H1 (cell line): Measurements from ENCODE around the gene RALGAPB. TPM values are rescaled to one million over a fixed set of nuclear protein-coding genes. Genes with fewer than 3 reads are reported as not detected.

Source experiments
- CTCF ChIA-PET: fragments of 300-600 bp; sonication (Branson Sonifier 250); formaldehyde crosslinking; loops from one replicate; lab custom pipeline; 2021; ENCODE audit not compliant: partially characterized antibody; lab: Charles Lee
- POLR2A ChIA-PET: fragments of 300-600 bp; sonication (Branson Sonifier 250); formaldehyde crosslinking; loops from one replicate; lab custom pipeline; 2021; ENCODE audit warnings: inconsistent platforms; ENCODE audit not compliant: partially characterized antibody; lab: Charles Lee
- DNase-seq, 2 experiments: peaks; one replicate each; pipeline versions ENCODE4 v3.0.0 to v3.0.0-alpha.2; 2010 to 2022; ENCODE audit warnings: low spot score in 2 of 2, low read depth in 1 of 2, mixed read lengths in 1 of 2
- FAIRE-seq: peaks from 2 replicates; lab custom pipeline; 2011; peaks lifted over from hg19 to GRCh38; lab: Jason Lieb, UNC
- H2AFZ ChIP-seq: 2 replicates; pipeline ENCODE4 v1.8.1; 2012; ENCODE audit warnings: low read length, inconsistent platforms
- H2AK5ac ChIP-seq: 2 replicates; pipeline ENCODE4 v1.6.1; 2013; ENCODE audit warnings: low read depth, low read length
- H2BK120ac ChIP-seq: replicated peaks from 2 replicates; pipeline ENCODE3; 2013; ENCODE audit warnings: low read depth, low read length, inconsistent platforms
- H2BK12ac ChIP-seq: 2 replicates; pipeline ENCODE4 v1.6.1; 2013; ENCODE audit warnings: low read depth, low read length
- H2BK15ac ChIP-seq: 2 replicates; pipeline ENCODE4 v1.6.1; 2013; ENCODE audit warnings: low read length
- H2BK20ac ChIP-seq: 2 replicates; pipeline ENCODE4 v1.6.1; 2013; ENCODE audit warnings: low read length
- H2BK5ac ChIP-seq: 2 replicates; pipeline ENCODE4 v1.6.1; 2013; ENCODE audit warnings: low read depth, low read length
- H3K14ac ChIP-seq: 2 replicates; pipeline ENCODE4 v1.6.1; 2013; ENCODE audit warnings: inconsistent platforms; ENCODE audit not compliant: insufficient read length
- H3K18ac ChIP-seq: 2 replicates; pipeline ENCODE4 v1.6.1; 2013; ENCODE audit warnings: low read length; ENCODE audit errors: extremely low read depth
- H3K23ac ChIP-seq: 2 replicates; pipeline ENCODE4 v1.6.1; 2013; ENCODE audit warnings: inconsistent platforms; ENCODE audit not compliant: insufficient read length
- H3K23me2 ChIP-seq: 2 replicates; pipeline ENCODE4 v1.6.1; 2013; ENCODE audit warnings: low read depth, low read length
- H3K27ac ChIP-seq: 2 replicates; pipeline ENCODE4 v1.6.1; 2011; ENCODE audit warnings: low read depth, low read length, inconsistent platforms
- H3K27me3 ChIP-seq, 4 experiments: replicated peaks in 1 of 4; 1 replicate in 1 of 4; 2 replicates in 3 of 4; pipeline versions ENCODE4 v1.6.1 to v1.8.1; 2011 to 2013; ENCODE audit warnings: low read length in 3 of 4, mild to moderate bottlenecking in 3 of 4, inconsistent platforms in 2 of 4, mixed read lengths in 2 of 4, moderate library complexity in 1 of 4; ENCODE audit not compliant: control insufficient read depth in 3 of 4, insufficient read depth in 3 of 4; ENCODE audit errors: extremely low read depth in 1 of 4
- H3K36me3 ChIP-seq, 4 experiments: 2 replicates each; pipeline versions ENCODE4 v1.6.1 to v1.8.1; 2011 to 2013; ENCODE audit warnings: mild to moderate bottlenecking in 4 of 4, low read length in 3 of 4, moderate library complexity in 2 of 4, control low read depth in 1 of 4, inconsistent platforms in 1 of 4; ENCODE audit not compliant: insufficient read depth in 4 of 4, control insufficient read depth in 2 of 4
- H3K4ac ChIP-seq: replicated peaks from 2 replicates; pipeline ENCODE3; 2013; ENCODE audit warnings: low read length, low read depth, mixed read lengths, inconsistent platforms; ENCODE audit not compliant: insufficient read length
- H3K4me1 ChIP-seq, 4 experiments: replicated peaks in 1 of 4; 1 replicate in 1 of 4; 2 replicates in 3 of 4; pipeline versions ENCODE4 v1.6.1 to v1.8.1; 2011 to 2013; ENCODE audit warnings: low read length in 3 of 4, inconsistent platforms in 2 of 4, mixed read lengths in 1 of 4; ENCODE audit not compliant: insufficient read depth in 4 of 4, control insufficient read depth in 3 of 4
- H3K4me2 ChIP-seq, 2 experiments: 2 replicates each; pipeline versions ENCODE4 v1.6.1 to v1.8.1; 2011 to 2013; ENCODE audit warnings: low read depth in 2 of 2, low read length in 2 of 2, control low read depth in 1 of 2, inconsistent platforms in 1 of 2, mild to moderate bottlenecking in 1 of 2; ENCODE audit not compliant: insufficient read depth in 1 of 2
- H3K4me3 ChIP-seq, 4 experiments: fragments of 200-600, 300-600 bp in 1 of 4; sonication (generic), shearing (Covaris generic), sonication (Bioruptor Twin) in 1 of 4; 2 replicates each; pipeline versions ENCODE4 v1.5.1 to v1.8.1; 2011 to 2016; ENCODE audit warnings: low read length in 4 of 4, low read depth in 3 of 4, control low read depth in 2 of 4, inconsistent platforms in 2 of 4, mild to moderate bottlenecking in 2 of 4, mixed read lengths in 1 of 4, moderate library complexity in 1 of 4; ENCODE audit not compliant: insufficient read depth in 2 of 4; ENCODE audit errors: extremely low read depth in 1 of 4
- H3K56ac ChIP-seq: replicated peaks from 2 replicates; pipeline ENCODE3; 2013; ENCODE audit warnings: low read depth, mild to moderate bottlenecking, mixed read lengths, low read length, inconsistent platforms; ENCODE audit not compliant: insufficient read length
- H3K79me1 ChIP-seq: 2 replicates; pipeline ENCODE4 v1.6.1; 2013; ENCODE audit warnings: low read depth, low read length, control low read depth
- H3K79me2 ChIP-seq, 2 experiments: 2 replicates each; pipeline versions ENCODE4 v1.6.1 to v1.8.1; 2012 to 2013; ENCODE audit warnings: low read length in 2 of 2, mild to moderate bottlenecking in 2 of 2, inconsistent platforms in 1 of 2; ENCODE audit not compliant: insufficient read depth in 2 of 2, control insufficient read depth in 1 of 2
- H3K9ac ChIP-seq, 4 experiments: replicated peaks in 1 of 4; 1 replicate in 1 of 4; 2 replicates in 3 of 4; pipeline versions ENCODE4 v1.6.1 to v1.8.1; 2011 to 2013; ENCODE audit warnings: low read depth in 3 of 4, low read length in 3 of 4, control low read depth in 2 of 4, mild to moderate bottlenecking in 2 of 4, moderate library complexity in 2 of 4, inconsistent platforms in 1 of 4; ENCODE audit errors: extremely low read depth in 1 of 4
- H3K9me3 ChIP-seq, 2 experiments: 2 replicates each; pipeline versions ENCODE4 v1.6.1 to v1.8.1; 2012 to 2013; ENCODE audit warnings: mild to moderate bottlenecking in 2 of 2, moderate library complexity in 2 of 2, control low read depth in 1 of 2, inconsistent platforms in 1 of 2, low read depth in 1 of 2, low read length in 1 of 2, mixed read lengths in 1 of 2; ENCODE audit not compliant: insufficient read depth in 2 of 2
- H4K20me1 ChIP-seq, 2 experiments: replicated peaks in 1 of 2; 2 replicates each; pipeline versions ENCODE3 to v1.8.1; 2011 to 2013; ENCODE audit warnings: inconsistent platforms in 2 of 2, low read length in 2 of 2, mild to moderate bottlenecking in 1 of 2; ENCODE audit not compliant: insufficient read depth in 2 of 2, control insufficient read depth in 1 of 2
- H4K5ac ChIP-seq: 2 replicates; pipeline ENCODE4 v1.6.1; 2013; ENCODE audit warnings: low read length, low read depth, mixed read lengths, inconsistent platforms; ENCODE audit not compliant: insufficient read length
- H4K8ac ChIP-seq: 2 replicates; pipeline ENCODE4 v1.8.0; 2013; ENCODE audit warnings: mild to moderate bottlenecking, moderate library complexity, low read length, inconsistent platforms; ENCODE audit not compliant: insufficient read depth; ENCODE audit errors: extremely low read depth
- H4K91ac ChIP-seq: replicated peaks from 2 replicates; pipeline ENCODE3; 2013; ENCODE audit warnings: low read length, mixed read lengths, inconsistent platforms; ENCODE audit not compliant: insufficient read length
- BACH1 ChIP-seq: IDR thresholded peaks from 2 replicates; pipeline ENCODE4 v1.6.1; 2012; ENCODE audit warnings: low read length, improper control_type of control experiment
- EGR1 ChIP-seq: IDR thresholded peaks from 2 replicates; pipeline ENCODE4 v1.6.1; 2011; ENCODE audit warnings: low read depth, low read length, borderline replicate concordance
- NANOG ChIP-seq: IDR thresholded peaks from 2 replicates; pipeline ENCODE4 v1.6.1; 2011; ENCODE audit warnings: low read length, low read depth, mild to moderate bottlenecking, inconsistent platforms; ENCODE audit not compliant: insufficient read depth, poor library complexity, severe bottlenecking
- RBBP5 ChIP-seq: IDR thresholded peaks from 2 replicates; pipeline ENCODE4 v1.7.1; 2012; ENCODE audit warnings: low read depth, mild to moderate bottlenecking, inconsistent platforms, low read length, moderate library complexity, borderline replicate concordance
- RNF2 ChIP-seq: fragments of 200-900, 300-1000 bp; sonication (generic); IDR thresholded peaks from 2 replicates; pipeline ENCODE4 v1.7.1; 2016; ENCODE audit warnings: borderline replicate concordance, low read depth, mild to moderate bottlenecking, antibody characterized with exemption, low read length; ENCODE audit not compliant: poor library complexity, severe bottlenecking; ENCODE audit errors: missing control alignments
- SP2 ChIP-seq: IDR thresholded peaks from 2 replicates; pipeline ENCODE4 v1.6.1; 2012; ENCODE audit warnings: mild to moderate bottlenecking, low read length, inconsistent platforms
- SUZ12 ChIP-seq: fragments of 200-600 bp; sonication (generic); IDR thresholded peaks from 2 replicates; pipeline ENCODE4 v1.6.1; 2012; ENCODE audit warnings: mild to moderate bottlenecking, inconsistent platforms, low read length, moderate library complexity, mixed read lengths
- TBP ChIP-seq: IDR thresholded peaks from 2 replicates; pipeline ENCODE4 v1.6.1; 2011; ENCODE audit warnings: low read depth, low read length, improper control_type of control experiment
- ZNF274 ChIP-seq: IDR thresholded peaks from 2 replicates; pipeline ENCODE4 v1.7.0; 2012; ENCODE audit warnings: low read length, borderline replicate concordance; ENCODE audit errors: extremely low read depth
- WGBS, 2 experiments: shearing (Covaris generic) in 1 of 2; methylation state at CpG; one replicate each; pipeline versions ENCODE4 v1.1.6 to v1.1.7; 2013 to 2015; ENCODE audit warnings: low lambda C conversion rate in 2 of 2, mixed read lengths in 2 of 2, inconsistent platforms in 1 of 2, low coverage in 1 of 2, missing lambda C conversion rate in 1 of 2; ENCODE audit not compliant: insufficient replicate concordance in 2 of 2, insufficient coverage in 1 of 2, insufficient read length in 1 of 2; ENCODE audit errors: extremely low coverage in 1 of 2, missing lambda C conversion rate in 1 of 2; 5-methylcytosine and 5-hydroxymethylcytosine counted together
- polyA plus RNA-seq, 7 experiments: library from polyadenylated mRNA; depleted of rRNA in 3 of 7; stranded (reverse) in 5 of 7; unstranded in 2 of 7; fragments of >200 nt in 5 of 7; fragments of 200-250 nt in 2 of 7; gene quantifications; 1 replicate in 5 of 7; 2 replicates in 1 of 7; 4 replicates in 1 of 7; pipeline versions ENCODE4 v1.2.1 to v1.2.3, GENCODE V29; 2011 to 2013; ENCODE audit warnings: missing spikeins in 2 of 7, mixed read lengths in 2 of 7
- total RNA-seq: library from RNA; stranded (reverse); fragmentation: NEBNext Ultra II Directional; extraction: Animal tissue kit (Norgen Biotek cat#: 25700); gene quantifications from 2 replicates; pipeline ENCODE4 v1.2.1, GENCODE V29; 2021
- TF ChIP-seq, protein P1 (sequence below): IDR thresholded peaks from 2 replicates; pipeline ENCODE4 v1.6.1; 2012; ENCODE audit warnings: inconsistent platforms

The RALGAPB gene
- total and polyA plus RNA-seq, 2 of the 8 experiments (the other 6 are each of a cell fraction or from before 2014, with no cell fraction given) = 10.6 to 35.1 TPM

DNA sequence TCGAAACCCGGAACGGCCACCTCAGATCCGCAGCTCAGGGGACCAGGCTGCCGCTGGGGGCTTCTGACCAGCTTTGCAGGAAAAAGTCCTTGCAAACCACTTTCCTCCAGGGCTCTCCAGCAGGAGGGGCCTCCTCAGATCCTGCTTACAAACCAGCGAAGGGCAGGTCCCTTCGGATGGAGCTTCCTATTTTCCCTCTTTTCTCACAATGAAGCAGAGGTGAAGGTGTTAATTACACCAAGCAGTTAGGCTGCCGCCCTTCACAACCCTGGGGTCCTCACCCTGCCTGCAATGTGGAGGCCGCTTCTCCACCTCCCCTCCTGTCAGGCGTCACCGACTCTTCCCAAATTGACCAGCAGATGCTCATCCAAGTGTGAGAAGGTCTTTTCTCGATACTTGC lies 134.7 kb downstream of the RALGAPB start:
- H2AK5ac ChIP-seq = no peak overlapping the region
- no peak overlapping the region for H3K23ac ChIP-seq
- H3K79me1 ChIP-seq = no peaks in the 10 kb centered on the region
- no peak overlapping the region for H3K4ac ChIP-seq
- no peaks in the 10 kb centered on the region; a peak in 1 of 7 replicates for H3K27me3 ChIP-seq
- 80% methylated on average over 12 of the region's 12 CpGs; no CpG with 5 or more reads in 1 of the 2 experiments for WGBS, 2 experiments
- no peak overlapping the region for H3K4me3 ChIP-seq
- no peaks in the 10 kb centered on the region; a peak in 2 of 7 replicates for H3K4me1 ChIP-seq
- no peak overlapping the region for H3K27ac ChIP-seq
- no peak overlapping the region for H4K8ac ChIP-seq
- no peak overlapping the region for H4K5ac ChIP-seq
- no peak for TF ChIP-seq EGR1
- TF ChIP-seq TBP = no peak
- TF ChIP-seq BACH1 = no peak
- TF ChIP-seq NANOG = no peak
- TF ChIP-seq, protein P1, sequence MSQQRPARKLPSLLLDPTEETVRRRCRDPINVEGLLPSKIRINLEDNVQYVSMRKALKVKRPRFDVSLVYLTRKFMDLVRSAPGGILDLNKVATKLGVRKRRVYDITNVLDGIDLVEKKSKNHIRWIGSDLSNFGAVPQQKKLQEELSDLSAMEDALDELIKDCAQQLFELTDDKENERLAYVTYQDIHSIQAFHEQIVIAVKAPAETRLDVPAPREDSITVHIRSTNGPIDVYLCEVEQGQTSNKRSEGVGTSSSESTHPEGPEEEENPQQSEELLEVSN = no peak
- no peak for TF ChIP-seq SP2
- no peak for TF ChIP-seq RNF2
- TF ChIP-seq RBBP5 = no peak
- TF ChIP-seq SUZ12 = no peak
- TF ChIP-seq ZNF274 = no peak
- TF ChIP-seq, all 59 proteins: peak for 0
- no peaks in the 10 kb centered on the region for H3K9me3 ChIP-seq
- H2BK20ac ChIP-seq = no peak overlapping the region
- H2BK12ac ChIP-seq = no peak overlapping the region
- no peaks in the 10 kb centered on the region for H3K23me2 ChIP-seq
- CTCF ChIA-PET = interaction anchor here (1.0 kb wide), 1 partner anchor 10 kb away, joined by 4 read pairs; no protein-coding TSS in a partner anchor
- H3K4me2 ChIP-seq = no peak overlapping the region
- no peak overlapping the region for H3K56ac ChIP-seq
- no peaks in the 10 kb centered on the region for H3K79me2 ChIP-seq
- H4K91ac ChIP-seq = peak overlapping the region; percentile 25
- no peaks in the 10 kb centered on the region for H3K36me3 ChIP-seq
- no peak overlapping the region for H3K9ac ChIP-seq
- H3K14ac ChIP-seq = no peak overlapping the region
- no peak overlapping the region for H2BK15ac ChIP-seq
- H4K20me1 ChIP-seq = no peaks in the 10 kb centered on the region
- DNase-seq (no peak), FAIRE-seq (no peak)
- no peak overlapping the region for H3K18ac ChIP-seq
- H2BK5ac ChIP-seq = no peak overlapping the region
- H2BK120ac ChIP-seq = no peak overlapping the region
- H2AFZ ChIP-seq = no peak overlapping the region
- POLR2A ChIA-PET = no interaction called here
